Left lung (tissue), 10 donors: ENCODE data around the gene MKRN2. TPM values are rescaled to one million over a fixed set of nuclear protein-coding genes. Genes with fewer than 3 reads are reported as not detected.

Experiments used
- ATAC-seq: fragments of 200-7000 bp; cut with Tn5 transposase; one replicate; pipeline ENCODE4 v1.9.1; 2020; ENCODE audit warnings: moderate library complexity
- DNase-seq, 4 donors: peaks; one replicate each; pipeline ENCODE4 v3.0.0-alpha.2; 2013 to 2020
- H3K27ac ChIP-seq, 2 donors: fragments of 200-600 bp; sonication (generic) in 1 of 2; one replicate each; pipeline versions ENCODE4 v1.5.0 to v1.8.0; 2020 to 2021
- H3K27me3 ChIP-seq, 2 donors: fragments of 200-600 bp; sonication (generic) in 1 of 2; one replicate each; pipeline versions ENCODE4 v1.5.0 to v1.8.0; 2020 to 2021
- H3K36me3 ChIP-seq, 2 donors: fragments of 200-600 bp; sonication (generic) in 1 of 2; one replicate each; pipeline versions ENCODE4 v1.5.0 to v1.8.0; 2020 to 2021
- H3K4me1 ChIP-seq, 2 donors: fragments of 200-600 bp; one replicate each; pipeline ENCODE4 v1.8.0; 2021
- H3K4me3 ChIP-seq, 2 donors: fragments of 200-600 bp; sonication (generic) in 1 of 2; one replicate each; pipeline versions ENCODE4 v1.5.0 to v1.8.0; 2020 to 2021; ENCODE audit warnings: mild to moderate bottlenecking in 1 of 2
- H3K9me3 ChIP-seq, 2 donors: fragments of 200-600 bp; sonication (generic) in 1 of 2; one replicate each; pipeline versions ENCODE4 v1.5.0 to v1.8.0; 2020 to 2021
- intact Hi-C, 2 donors: fragments of 100-400 bp; cut with DNase I; formaldehyde crosslinking; loops; one replicate each; pipeline versions ENCODE4 v1.11.2 to v1.14.2; 2022
- polyA plus RNA-seq, 6 donors: library from polyadenylated mRNA; unstranded; fragments of 120-200 nt; gene quantifications; one replicate each; pipeline ENCODE4 v1.2.1, GENCODE V29; 2013; ENCODE audit not compliant: insufficient read length in 6 of 6
- total RNA-seq, 2 donors: library from RNA; stranded (reverse); fragmentation: NEBNext Ultra II Directional; extraction: Animal tissue kit (Norgen Biotek cat#: 25700); gene quantifications; one replicate each; pipeline ENCODE4 v1.2.1, GENCODE V29; 2021
- TF ChIP-seq, protein P1 (sequence below), 2 donors: fragments of 200-600 bp; sonication (generic) in 1 of 2; IDR thresholded peaks; one replicate each; pipeline versions ENCODE4 v1.5.0 to v1.8.0; 2021; ENCODE audit warnings: antibody characterized with exemption in 2 of 2
- donor health status: DM: no; HTN: yes; CAD: no.
- donor health status: DM: no; HTN: no; CAD: no.

The MKRN2 gene
- total and polyA plus RNA-seq, 8 donors = 20.3 to 40.5 (median 36.8) TPM

GRCh38 chr3:12568747-12569146, 11.9 kb downstream of the MKRN2 start:
- intact Hi-C loops = loop anchor here in 1 of 2 donors (5.0 kb wide), 1 partner anchor 94 kb away; the partner anchor contains the start of gene RAF1
- H3K27ac ChIP-seq = no peak overlapping the region
- no peaks in the 10 kb centered on the region for H3K4me1 ChIP-seq
- H3K36me3 ChIP-seq = peaks cover 0 to 52% of the 10 kb centered on the region in 2 donors
- TF ChIP-seq, protein P1, sequence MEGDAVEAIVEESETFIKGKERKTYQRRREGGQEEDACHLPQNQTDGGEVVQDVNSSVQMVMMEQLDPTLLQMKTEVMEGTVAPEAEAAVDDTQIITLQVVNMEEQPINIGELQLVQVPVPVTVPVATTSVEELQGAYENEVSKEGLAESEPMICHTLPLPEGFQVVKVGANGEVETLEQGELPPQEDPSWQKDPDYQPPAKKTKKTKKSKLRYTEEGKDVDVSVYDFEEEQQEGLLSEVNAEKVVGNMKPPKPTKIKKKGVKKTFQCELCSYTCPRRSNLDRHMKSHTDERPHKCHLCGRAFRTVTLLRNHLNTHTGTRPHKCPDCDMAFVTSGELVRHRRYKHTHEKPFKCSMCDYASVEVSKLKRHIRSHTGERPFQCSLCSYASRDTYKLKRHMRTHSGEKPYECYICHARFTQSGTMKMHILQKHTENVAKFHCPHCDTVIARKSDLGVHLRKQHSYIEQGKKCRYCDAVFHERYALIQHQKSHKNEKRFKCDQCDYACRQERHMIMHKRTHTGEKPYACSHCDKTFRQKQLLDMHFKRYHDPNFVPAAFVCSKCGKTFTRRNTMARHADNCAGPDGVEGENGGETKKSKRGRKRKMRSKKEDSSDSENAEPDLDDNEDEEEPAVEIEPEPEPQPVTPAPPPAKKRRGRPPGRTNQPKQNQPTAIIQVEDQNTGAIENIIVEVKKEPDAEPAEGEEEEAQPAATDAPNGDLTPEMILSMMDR (IDR thresholded peaks at IDR 0.05) = no peak
- DNase-seq (no peak), ATAC-seq (no peak)
- no peak overlapping the region for H3K4me3 ChIP-seq
- peaks cover 0 to 6% of the 10 kb centered on the region in 2 donors for H3K9me3 ChIP-seq
- no peaks in the 10 kb centered on the region for H3K27me3 ChIP-seq

DNA sequence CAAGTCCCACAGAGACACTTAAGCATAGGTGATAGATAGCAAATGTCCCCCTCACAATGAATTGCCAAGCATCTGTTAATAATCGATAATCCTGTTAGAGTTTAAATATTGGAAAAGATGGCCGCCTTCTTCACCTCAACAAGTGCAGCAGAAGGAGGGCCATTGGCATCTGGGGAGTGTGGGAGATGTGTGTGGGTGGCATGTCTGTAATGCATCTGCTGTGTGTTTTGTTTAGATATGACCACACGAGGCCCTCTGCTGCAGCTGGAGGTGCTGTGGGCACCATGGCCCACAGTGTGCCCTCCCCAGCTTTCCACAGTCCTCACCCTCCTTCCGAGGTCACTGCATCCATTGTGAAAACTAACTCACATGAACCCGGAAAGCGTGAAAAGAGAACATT, 12.9 kb downstream of the MKRN2 start:
- Histone ChIP-seq H3K27me3 (no peaks in the 10 kb centered on the region), H3K4me3 (no peak overlapping the region), H3K9me3 (peaks cover 0 to 6% of the 10 kb centered on the region in 2 donors), H3K27ac (no peak overlapping the region), H3K36me3 (peaks cover 0 to 63% of the 10 kb centered on the region in 2 donors), H3K4me1 (peaks cover 0 to 4% of the 10 kb centered on the region in 2 donors)
- DNase-seq (no peak), ATAC-seq (no peak)
- TF ChIP-seq, protein P1 (IDR thresholded peaks at IDR 0.05) = no peak
- intact Hi-C loops = loop anchor here in 1 of 2 donors (5.0 kb wide), 1 partner anchor 92 kb away; the partner anchor contains the start of gene RAF1

GRCh38 chr3:12571986-12572385, 15.1 kb downstream of the MKRN2 start:
- H3K27me3 ChIP-seq = no peaks in the 10 kb centered on the region
- peaks cover 0 to under 1% of the 10 kb centered on the region in 2 donors for H3K9me3 ChIP-seq
- ATAC-seq (no peak), DNase-seq (no peak)
- H3K27ac ChIP-seq = no peak overlapping the region
- H3K4me3 ChIP-seq = no peak overlapping the region
- TF ChIP-seq, protein P1 (IDR thresholded peaks at IDR 0.05) = no peak
- intact Hi-C loops = no loop called here
- peaks cover 0 to 4% of the 10 kb centered on the region in 2 donors for H3K4me1 ChIP-seq
- peaks cover 0 to 83% of the 10 kb centered on the region in 2 donors for H3K36me3 ChIP-seq

DNA sequence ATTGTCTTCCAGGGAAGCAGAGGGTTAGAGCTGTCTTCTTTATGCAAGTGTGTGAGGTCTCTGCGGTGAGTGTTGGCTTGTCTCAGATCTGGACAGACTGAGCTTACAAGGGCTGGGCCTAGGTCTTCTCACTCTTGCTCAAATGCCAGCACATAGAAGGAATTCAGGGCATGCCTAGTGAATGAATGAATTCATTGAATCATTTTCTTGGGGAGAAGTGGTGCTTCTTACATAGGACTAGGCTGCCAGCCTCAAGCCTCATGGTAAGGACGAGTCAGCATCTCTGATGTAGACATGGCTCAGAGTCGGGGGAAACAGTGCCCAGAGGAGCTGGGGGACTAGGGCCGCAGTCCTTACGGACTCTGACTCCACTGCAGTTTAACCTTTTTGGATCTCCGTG, 17.2 kb downstream of the MKRN2 start:
- Histone ChIP-seq H3K4me3 (no peak overlapping the region), H3K27ac (peak overlapping the region in 1 of 2 donors; percentile 5), H3K36me3 (peaks cover 0 to 99% of the 10 kb centered on the region in 2 donors), H3K4me1 (peaks cover 0 to 4% of the 10 kb centered on the region in 2 donors), H3K27me3 (no peaks in the 10 kb centered on the region), H3K9me3 (no peaks in the 10 kb centered on the region)
- ATAC-seq (no peak), DNase-seq (no peak)
- intact Hi-C loops = no loop called here
- TF ChIP-seq, protein P1 (IDR thresholded peaks at IDR 0.05) = no peak

DNA sequence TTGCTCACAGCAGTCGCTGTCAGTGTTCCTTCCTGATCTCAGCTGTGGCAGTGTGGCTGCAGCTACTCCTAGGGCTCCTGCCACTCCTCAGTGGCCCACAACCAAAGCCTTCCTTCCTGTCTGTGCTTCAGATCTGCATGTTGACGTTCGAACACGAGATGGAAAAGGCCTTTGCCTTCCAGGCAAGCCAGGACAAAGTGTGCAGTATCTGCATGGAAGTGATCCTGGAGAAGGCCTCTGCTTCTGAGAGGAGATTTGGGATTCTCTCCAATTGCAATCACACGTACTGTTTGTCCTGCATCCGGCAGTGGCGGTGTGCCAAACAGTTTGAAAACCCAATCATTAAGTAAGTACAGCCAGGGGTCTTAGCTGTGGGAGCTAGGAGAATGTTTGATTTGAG, 17.8 kb downstream of the MKRN2 start:
- intact Hi-C loops = no loop called here
- Histone ChIP-seq H3K4me1 (peaks cover 0 to 4% of the 10 kb centered on the region in 2 donors), H3K9me3 (no peaks in the 10 kb centered on the region), H3K4me3 (no peak overlapping the region), H3K36me3 (peaks cover 0 to 99% of the 10 kb centered on the region in 2 donors), H3K27me3 (no peaks in the 10 kb centered on the region), H3K27ac (peak overlapping the region in 1 of 2 donors; percentile 5)
- TF ChIP-seq, protein P1 (IDR thresholded peaks at IDR 0.05) = no peak
- ATAC-seq (no peak), DNase-seq (peak in 2 of 4 donors; percentile 13 to 66)
